SH-SY5Y (cell line): ENCODE measurements around the gene AFTPH.

ENCODE experiments used
- GATA2 ChIP-seq: IDR thresholded peaks from 2 replicates; pipeline ENCODE4 v1.6.1; 2011; ENCODE audit warnings: mild to moderate bottlenecking, low read depth, low read length
- GATA3 ChIP-seq: IDR thresholded peaks from 2 replicates; pipeline ENCODE4 v1.6.1; 2011; ENCODE audit warnings: low read depth, mild to moderate bottlenecking, low read length, moderate library complexity

GRCh38 chr2:64563436-64563938 is 39.4 kb downstream of the AFTPH start:
- TF ChIP-seq GATA2 (no peak), GATA3 (no peak)
